A172 (cell line): Measurements from ENCODE around the gene NCOA4. TPM values are rescaled to one million over a fixed set of nuclear protein-coding genes. Genes with fewer than 3 reads are reported as not detected.
"Not testable (repeated sequence)": the region's sequence is repeated elsewhere in the genome, so short reads cannot be mapped to it uniquely, and the experiment has no call there.

Experiments
- DNase-seq: peaks from one replicate; pipeline ENCODE4 v3.0.0-alpha.2; 2015; ENCODE audit warnings: low spot score
- total RNA-seq: library from RNA; depleted of rRNA; stranded (reverse); fragments of >200 nt; shearing (Covaris generic); gene quantifications from 2 replicates; pipeline ENCODE4 v1.2.3, GENCODE V29; 2014

NCOA4 gene
- total RNA-seq, 1 experiment from 2014 or later: 182 TPM

GRCh38 chr10:46052791-46053375, 22.5 kb upstream of the NCOA4 start:
- no peak for DNase-seq

- no peak for DNase-seq
These were observed 21.8 kb upstream of the NCOA4 start for GRCh38 chr10:46052057-46052790.

GRCh38 chr10:46050941-46051623, 20.7 kb upstream of the NCOA4 start:
- DNase-seq: no peak

- DNase-seq: not testable (repeated sequence)
These were observed 19.0 kb upstream of the NCOA4 start for GRCh38 chr10:46049497-46049831.

- no peak for DNase-seq
These were observed 17.7 kb upstream of the NCOA4 start for GRCh38 chr10:46048152-46048551.

GRCh38 chr10:46046261-46046660, 15.8 kb upstream of the NCOA4 start, which contains the start of gene MSMB:
MSMB (minus strand) TSS chr10:46046269; CDS start chr10:46046237, 32 bp downstream.
- DNase-seq: no peak

GRCh38 chr10:46042527-46042926, 12.1 kb upstream of the NCOA4 start:
- no peak for DNase-seq

GRCh38 chr10:46040004-46040403, 9.6 kb upstream of the NCOA4 start:
- no peak for DNase-seq

GRCh38 chr10:46037107-46037825, 6.8 kb upstream of the NCOA4 start:
- no peak for DNase-seq

DNA sequence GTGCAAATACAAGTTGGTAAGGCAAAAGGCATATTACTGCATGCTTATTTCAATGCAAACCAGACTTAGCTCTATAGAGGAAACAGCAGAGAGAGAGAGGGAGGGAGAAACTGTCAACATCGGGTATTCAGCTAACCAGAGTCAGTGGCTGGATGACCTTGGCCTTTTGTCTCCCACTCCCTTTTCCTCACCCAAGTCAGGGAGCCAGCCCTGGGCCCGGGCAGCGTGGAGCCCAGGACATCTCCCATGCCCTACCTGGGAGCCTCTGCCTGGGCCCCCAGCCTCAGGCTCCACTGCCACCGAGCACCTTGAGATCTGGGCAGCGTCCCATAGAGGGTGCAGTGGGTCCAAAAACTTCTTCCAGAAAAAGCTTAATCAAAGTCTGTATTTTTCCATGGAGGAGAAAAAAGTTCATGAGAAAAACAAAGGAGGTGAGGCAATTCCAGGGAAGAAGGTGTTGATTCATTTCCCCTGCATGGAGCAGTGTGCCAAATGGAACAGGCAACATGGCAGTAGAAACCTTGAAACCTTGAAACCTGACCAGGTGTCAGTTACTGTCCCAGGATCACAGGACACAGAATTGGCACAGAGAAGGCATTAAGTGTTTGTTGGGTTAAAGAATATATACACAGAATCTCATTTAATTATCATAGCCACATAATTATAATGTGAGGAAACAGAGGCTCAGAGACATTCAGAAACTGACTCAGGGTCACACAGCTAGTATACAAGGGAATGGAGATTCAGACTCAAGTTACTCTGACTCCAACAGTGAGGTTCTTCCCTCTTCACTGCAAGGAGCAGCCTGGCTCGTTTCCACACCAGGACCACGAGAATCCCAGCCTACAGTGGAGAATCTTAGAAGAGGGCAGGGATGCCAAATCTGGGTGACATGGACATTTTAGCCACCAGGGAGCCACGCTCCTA, 5.8 kb upstream of the NCOA4 start:
- DNase-seq: no peak

DNA sequence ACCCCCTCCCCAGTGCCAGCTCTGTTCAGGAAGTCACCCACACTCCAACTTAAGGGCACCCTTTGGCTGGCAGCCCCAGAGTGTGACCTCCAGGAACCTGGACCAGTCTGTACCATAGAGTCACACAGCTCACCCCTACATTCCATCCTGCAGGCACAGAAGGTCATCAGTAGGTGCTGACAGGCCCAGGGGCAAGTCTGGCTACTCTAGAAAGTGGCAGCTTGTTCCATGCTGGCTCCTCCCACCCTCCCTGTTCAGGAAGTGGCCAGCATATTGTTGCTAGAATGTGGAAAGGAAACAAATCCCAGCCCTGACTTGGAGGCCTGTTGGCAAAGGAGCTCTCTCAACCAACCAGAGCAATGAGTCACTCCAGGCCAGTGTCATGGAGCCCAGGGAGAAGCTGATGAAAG, 3.2 kb upstream of the NCOA4 start:
- DNase-seq: peak; percentile 68

DNA sequence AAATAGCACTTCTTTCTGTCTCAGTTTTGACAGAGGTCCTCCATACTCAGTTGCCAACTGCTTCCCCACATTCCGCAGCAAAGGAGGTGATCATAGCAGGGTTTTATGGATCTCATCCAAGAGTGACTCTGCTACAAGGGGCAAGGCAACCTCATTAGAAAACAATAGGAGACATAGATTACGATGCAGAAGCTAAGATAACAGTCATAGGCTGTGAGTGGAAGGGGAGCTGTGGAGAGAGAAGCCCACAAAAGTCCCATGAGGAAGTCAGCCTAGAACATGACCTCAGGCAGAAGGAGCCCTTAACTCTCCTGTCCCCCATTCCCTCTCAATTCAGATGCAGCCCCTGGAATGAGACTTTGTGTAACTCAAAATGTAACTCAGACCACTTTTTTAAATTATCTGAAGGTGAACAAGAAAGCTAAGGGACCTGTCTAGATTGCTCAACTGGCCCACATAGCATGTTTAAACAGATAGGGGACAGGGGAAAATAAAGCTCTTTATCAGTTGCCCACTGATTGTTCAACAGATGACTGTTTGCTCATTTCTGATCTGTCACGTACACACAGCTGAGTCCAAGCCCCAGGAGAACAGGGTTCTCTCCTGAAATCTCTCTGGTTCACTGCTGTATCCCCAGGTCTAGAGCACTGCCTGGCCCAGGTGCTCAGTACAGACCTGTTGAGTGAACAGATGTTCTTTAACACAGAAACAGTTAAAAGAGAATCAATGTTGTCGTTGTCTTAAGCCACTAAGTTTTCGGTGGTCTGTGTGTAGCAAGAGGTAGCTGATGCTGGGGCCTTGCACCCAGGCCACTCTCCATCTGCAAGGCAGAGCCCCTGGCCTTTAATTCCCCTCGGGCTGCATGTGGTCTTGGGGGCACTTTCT, 1.5 kb upstream of the NCOA4 start:
- DNase-seq: no peak

DNA sequence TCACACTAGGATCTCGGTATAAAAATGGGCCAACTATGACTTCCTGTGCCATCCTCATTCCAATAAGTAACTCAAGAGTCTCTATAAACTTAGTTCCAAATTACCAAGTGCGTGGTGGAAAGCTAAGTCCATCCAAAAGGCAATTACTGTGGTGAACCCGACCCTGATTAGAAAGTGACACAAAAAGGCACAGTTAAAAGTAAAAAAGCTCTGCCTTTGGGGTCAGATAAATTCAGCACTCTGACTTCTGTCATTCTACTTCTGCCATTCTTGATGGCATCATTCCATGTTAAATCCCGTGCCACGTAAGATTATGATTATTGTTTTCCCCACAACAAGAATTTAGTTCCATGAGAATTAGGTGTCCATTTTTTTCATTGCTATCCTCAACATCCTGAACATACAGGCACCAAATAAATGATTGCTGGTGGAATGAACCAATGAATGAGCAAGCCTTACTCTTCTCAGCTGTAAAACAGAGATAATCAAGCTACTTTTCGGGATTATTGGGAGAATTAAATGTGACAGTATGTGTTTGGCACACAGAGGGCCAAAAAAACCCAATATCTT, 877 bp downstream of the NCOA4 start:
- DNase-seq: no peak

- DNase-seq: peak; percentile 55
These were observed 1.6 kb downstream of the NCOA4 start for GRCh38 chr10:46028584-46029460.

GRCh38 chr10:46026106-46026505, 4.3 kb downstream of the NCOA4 start:
- DNase-seq: no peak

- DNase-seq: no peak
These were observed 5.0 kb downstream of the NCOA4 start for GRCh38 chr10:46025406-46025805.

GRCh38 chr10:46024948-46025347, 5.5 kb downstream of the NCOA4 start:
- DNase-seq: no peak

DNA sequence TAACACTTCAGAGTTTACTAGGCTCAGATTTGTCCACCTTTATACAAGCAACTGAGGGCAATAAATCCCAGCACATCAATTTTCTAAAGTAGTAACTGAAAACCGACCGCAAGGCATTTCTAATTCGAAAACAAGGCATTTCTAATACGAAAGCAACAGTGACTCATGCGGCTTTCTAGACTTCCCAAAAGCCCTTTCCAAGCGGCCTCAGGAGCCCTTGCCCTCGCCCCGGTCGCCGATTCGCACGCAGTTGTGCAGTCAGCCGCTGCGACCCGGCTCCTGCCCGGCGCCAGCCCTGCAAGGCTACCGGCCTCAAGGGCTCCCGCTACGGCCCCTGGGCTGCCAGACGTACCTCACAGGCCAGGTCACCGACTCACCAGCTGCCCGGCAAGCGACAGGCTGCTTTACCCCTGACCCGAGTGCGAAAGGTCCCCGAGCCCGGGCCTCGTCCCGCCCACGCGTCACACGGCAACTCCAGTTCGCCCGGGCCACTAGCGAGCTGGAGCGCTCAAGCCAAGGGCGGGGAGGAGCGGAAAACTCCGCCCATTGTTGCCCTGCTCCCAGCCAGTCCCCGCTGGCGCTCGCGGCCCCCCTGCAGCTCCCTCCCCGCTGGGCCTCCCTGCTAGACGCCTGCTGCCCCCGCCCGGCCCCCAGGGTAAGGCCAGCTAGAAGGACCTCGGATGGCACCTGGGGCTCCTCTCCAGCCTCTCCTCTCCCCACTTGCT, 7.3 kb downstream of the NCOA4 start:
- DNase-seq: peak; percentile 88
